H9 (cell line): ENCODE data around the gene DNAJB2. TPM values are rescaled to one million over a fixed set of nuclear protein-coding genes. Genes with fewer than 3 reads are reported as not detected.

Experiments
- DNase-seq: peaks from one replicate; pipeline ENCODE4 v3.0.0-alpha.2; 2017
- H2AFZ ChIP-seq: one replicate; pipeline ENCODE4 v1.6.1; 2013; ENCODE audit warnings: mild to moderate bottlenecking, low read length, control low read depth, moderate library complexity
- H2AK5ac ChIP-seq: 2 replicates; pipeline ENCODE4 v1.6.1; 2013; ENCODE audit warnings: low read length, control low read depth, mixed read lengths; ENCODE audit not compliant: insufficient read length
- H2BK120ac ChIP-seq: one replicate; pipeline ENCODE4 v1.6.1; 2013; ENCODE audit warnings: low read depth, mild to moderate bottlenecking, low read length, control low read depth, inconsistent platforms; ENCODE audit not compliant: poor library complexity, severe bottlenecking
- H2BK12ac ChIP-seq: 2 replicates; pipeline ENCODE4 v1.6.1; 2013; ENCODE audit warnings: low read length, control low read depth, mixed read lengths, low read depth; ENCODE audit not compliant: insufficient read length
- H2BK15ac ChIP-seq: 2 replicates; pipeline ENCODE4 v1.6.1; 2013; ENCODE audit warnings: low read depth, low read length, control low read depth
- H2BK20ac ChIP-seq: one replicate; pipeline ENCODE4 v1.6.1; 2013; ENCODE audit warnings: low read depth, mild to moderate bottlenecking, low read length, control low read depth, inconsistent platforms; ENCODE audit not compliant: poor library complexity, severe bottlenecking
- H2BK5ac ChIP-seq: 2 replicates; pipeline ENCODE4 v1.6.1; 2013; ENCODE audit warnings: low read length, control low read depth, mixed read lengths; ENCODE audit not compliant: insufficient read length
- H3K14ac ChIP-seq: 2 replicates; pipeline ENCODE4 v1.6.1; 2013; ENCODE audit warnings: low read length, control low read depth; ENCODE audit not compliant: insufficient read depth
- H3K18ac ChIP-seq: 2 replicates; pipeline ENCODE4 v1.6.1; 2013; ENCODE audit warnings: low read depth, mild to moderate bottlenecking, mixed read lengths, low read length, control low read depth; ENCODE audit not compliant: insufficient read length
- H3K23ac ChIP-seq: 2 replicates; pipeline ENCODE4 v1.6.1; 2013; ENCODE audit warnings: low read length, control low read depth, mixed read lengths, low read depth; ENCODE audit not compliant: insufficient read length
- H3K23me2 ChIP-seq: 2 replicates; pipeline ENCODE4 v1.6.1; 2013; ENCODE audit warnings: low read depth, mild to moderate bottlenecking, mixed read lengths, low read length, control low read depth; ENCODE audit not compliant: insufficient read length, poor library complexity, severe bottlenecking
- H3K27ac ChIP-seq: 2 replicates; pipeline ENCODE4 v1.5.1; 2013; ENCODE audit warnings: low read length, control low read depth, mixed read lengths, low read depth; ENCODE audit not compliant: insufficient read length
- H3K27me3 ChIP-seq: 2 replicates; pipeline ENCODE4 v1.6.1; 2013; ENCODE audit warnings: low read length, control low read depth, inconsistent platforms; ENCODE audit not compliant: insufficient read depth
- H3K4ac ChIP-seq: 2 replicates; pipeline ENCODE4 v1.6.1; 2013; ENCODE audit warnings: low read depth, mild to moderate bottlenecking, control low read depth, inconsistent platforms, low read length, moderate library complexity
- H3K4me1 ChIP-seq: 2 replicates; pipeline ENCODE4 v1.6.1; 2013; ENCODE audit warnings: low read length, control low read depth, inconsistent platforms; ENCODE audit not compliant: insufficient read depth
- H3K4me2 ChIP-seq: 2 replicates; pipeline ENCODE4 v1.6.1; 2013; ENCODE audit warnings: low read length, control low read depth, mixed read lengths; ENCODE audit not compliant: insufficient read length, insufficient read depth
- H3K56ac ChIP-seq: 2 replicates; pipeline ENCODE4 v1.6.1; 2013; ENCODE audit warnings: low read depth, mild to moderate bottlenecking, mixed read lengths, low read length, control low read depth; ENCODE audit not compliant: insufficient read length
- H3K79me1 ChIP-seq: 2 replicates; pipeline ENCODE4 v1.6.1; 2013; ENCODE audit warnings: low read depth, mild to moderate bottlenecking, moderate library complexity, low read length, control low read depth, inconsistent platforms; ENCODE audit not compliant: insufficient read depth, poor library complexity, severe bottlenecking
- H3K79me2 ChIP-seq: 2 replicates; pipeline ENCODE4 v1.6.1; 2013; ENCODE audit warnings: low read length, control low read depth, inconsistent platforms; ENCODE audit not compliant: insufficient read depth
- H3K9ac ChIP-seq: 2 replicates; pipeline ENCODE4 v1.6.1; 2013; ENCODE audit warnings: low read length, control low read depth, mixed read lengths; ENCODE audit not compliant: insufficient read length; ENCODE audit errors: extremely low read depth
- H3K9me3 ChIP-seq: one replicate; pipeline ENCODE4 v1.6.1; 2013; ENCODE audit warnings: low read depth, low read length, inconsistent platforms; ENCODE audit not compliant: control insufficient read depth
- H3T11ph ChIP-seq: one replicate; pipeline ENCODE4 v1.6.1; 2013; ENCODE audit warnings: mild to moderate bottlenecking, low read length, control low read depth, inconsistent platforms
- H4K20me1 ChIP-seq: one replicate; pipeline ENCODE4 v1.6.1; 2013; ENCODE audit not compliant: control insufficient read depth, insufficient read length, insufficient read depth
- H4K5ac ChIP-seq: 2 replicates; pipeline ENCODE4 v1.6.1; 2013; ENCODE audit warnings: low read depth, mild to moderate bottlenecking, mixed read lengths, low read length, control low read depth; ENCODE audit not compliant: insufficient read length
- H4K8ac ChIP-seq: replicated peaks from 2 replicates; pipeline ENCODE4 v1.6.1; 2013; ENCODE audit warnings: low read length, control low read depth, mixed read lengths, low read depth; ENCODE audit not compliant: insufficient read length
- H4K91ac ChIP-seq: 2 replicates; pipeline ENCODE4 v1.6.1; 2013; ENCODE audit warnings: low read depth, mild to moderate bottlenecking, moderate library complexity, mixed read lengths, low read length, control low read depth; ENCODE audit not compliant: insufficient read length
- H3K27ac Mint-ChIP-seq, 3 experiments: 2 replicates in 2 of 3; 3 replicates in 1 of 3; pipeline ENCODE4 v1.8.0; 2020 to 2021; ENCODE audit warnings: mixed read lengths in 3 of 3, mild to moderate bottlenecking in 1 of 3, moderate library complexity in 1 of 3
- H3K27me3 Mint-ChIP-seq: 2 replicates; pipeline ENCODE4 v1.8.0; 2021; ENCODE audit warnings: low read depth, mild to moderate bottlenecking, moderate library complexity, mixed read lengths
- H3K36me3 Mint-ChIP-seq, 3 experiments: 2 replicates in 2 of 3; 3 replicates in 1 of 3; pipeline ENCODE4 v1.8.0; 2020 to 2021; ENCODE audit warnings: low read depth in 3 of 3, mixed read lengths in 3 of 3; ENCODE audit not compliant: insufficient read depth in 1 of 3
- H3K4me1 Mint-ChIP-seq, 2 experiments: 2 replicates each; pipeline ENCODE4 v1.8.0; 2020; ENCODE audit warnings: mixed read lengths in 2 of 2
- H3K4me3 Mint-ChIP-seq, 2 experiments: 2 replicates in 1 of 2; 3 replicates in 1 of 2; pipeline ENCODE4 v1.8.0; 2020 to 2021; ENCODE audit warnings: mild to moderate bottlenecking in 2 of 2, mixed read lengths in 2 of 2, moderate library complexity in 1 of 2
- H3K9me3 Mint-ChIP-seq, 2 experiments: 2 replicates in 1 of 2; 3 replicates in 1 of 2; pipeline ENCODE4 v1.8.0; 2020; ENCODE audit warnings: mild to moderate bottlenecking in 2 of 2, mixed read lengths in 2 of 2, moderate library complexity in 1 of 2
- CTCF ChIP-seq: fragments of 200-600 bp; sonication (generic); conservative IDR thresholded peaks from 3 replicates; pipeline ENCODE4 v1.8.0; 2021; ENCODE audit warnings: antibody characterized with exemption, mild to moderate bottlenecking
- WGBS: extraction: QIAGEN DNeasy Blood & Tissue Kit; methylation state at CpG from one replicate; pipeline ENCODE4 v1.1.7; 2013; ENCODE audit warnings: missing lambda C conversion rate, low lambda C conversion rate, mixed read lengths; ENCODE audit not compliant: insufficient read length; ENCODE audit errors: extremely low coverage; 5-methylcytosine and 5-hydroxymethylcytosine counted together
- total RNA-seq: library from RNA; stranded (reverse); gene quantifications from 2 replicates; pipeline ENCODE4 v1.2.1, GENCODE V29; 2021

Gene DNAJB2
- total RNA-seq, 1 experiment from 2014 or later = 34.1 TPM

- no peak overlapping the region for H3T11ph ChIP-seq
- H2BK20ac ChIP-seq = no peak overlapping the region
- H4K8ac ChIP-seq = no peak overlapping the region
- peaks cover 11% of the 10 kb centered on the region in 2 experiments for H3K4me1 Mint-ChIP-seq
- TF ChIP-seq CTCF = no peak
- no peak overlapping the region for H4K91ac ChIP-seq
- H3K4me2 ChIP-seq = peak overlapping the region; percentile 77
- peak overlapping the region; percentile 96 to 99 for H3K4me3 Mint-ChIP-seq
- H3K18ac ChIP-seq = no peak overlapping the region
- no peak overlapping the region for H2BK120ac ChIP-seq
- H3K14ac ChIP-seq = 0 out of 2 replicates have a peak overlapping the region, but pooled peaks have one; percentile 10
- H3K9me3 Mint-ChIP-seq = no peaks in the 10 kb centered on the region; a peak in 1 of 5 replicates
- no peaks in the 10 kb centered on the region for H3K23me2 ChIP-seq
- H4K20me1 ChIP-seq = no peaks in the 10 kb centered on the region
- WGBS = no CpG with 5 or more reads among the region's 24 CpGs
- no peaks in the 10 kb centered on the region for H3K9me3 ChIP-seq
- peak; percentile 51 for DNase-seq
- no peak overlapping the region for H3K23ac ChIP-seq
- no peak overlapping the region for H3K4ac ChIP-seq
- H2AK5ac ChIP-seq = no peak overlapping the region
- no peak overlapping the region for H2BK5ac ChIP-seq
- no peaks in the 10 kb centered on the region for H3K4me1 ChIP-seq
- peak overlapping the region; percentile 99 to 100 (median 99) for H3K27ac Mint-ChIP-seq
- H3K79me1 ChIP-seq = no peaks in the 10 kb centered on the region
- peak overlapping the region; percentile 29 for H3K27ac ChIP-seq
- H3K27me3 ChIP-seq = no peaks in the 10 kb centered on the region
- no peak overlapping the region for H2BK15ac ChIP-seq
- no peak overlapping the region for H2BK12ac ChIP-seq
- H3K9ac ChIP-seq = peak overlapping the region; percentile 79
- no peak overlapping the region for H3K56ac ChIP-seq
- peaks cover 21 to 54% (median 48%) of the 10 kb centered on the region in 3 experiments for H3K36me3 Mint-ChIP-seq
- H4K5ac ChIP-seq = no peak overlapping the region
- no peaks in the 10 kb centered on the region; the same call in 1 of the 2 replicates for H3K27me3 Mint-ChIP-seq
- 0 out of 2 replicates have a peak, but pooled peaks cover 2% of the 10 kb centered on the region for H3K79me2 ChIP-seq
- no peak overlapping the region for H2AFZ ChIP-seq
These were observed 49.1 kb upstream of the DNAJB2 start for GRCh38 chr2:219230059-219230540.
